HEK293 (cell line): Measurements from ENCODE around the gene TFG.

Experiments used
- CTCF ChIA-PET: fragments of 350-600 bp; formaldehyde crosslinking; extraction: SDS; loops from one replicate; lab custom pipeline; 2021; ENCODE audit warnings: antibody characterized with exemption; lab: Yijun Ruan, JAX
- POLR2A ChIA-PET: fragments of 300-600 bp; formaldehyde crosslinking; extraction: SDS; loops from one replicate; lab custom pipeline; 2020; ENCODE audit warnings: antibody characterized with exemption, inconsistent platforms; lab: Yijun Ruan, JAX
- H3K27ac ChIP-seq: fragments of 200-500 bp; sonication (Bioruptor generic); 2 replicates; pipeline ENCODE4 v1.5.1; 2014; ENCODE audit warnings: low read depth, low read length, control low read depth, inconsistent platforms; ENCODE audit errors: extremely low read depth
- H3K36me3 ChIP-seq, 2 experiments: fragments of 200-500 bp in 1 of 2; sonication (Bioruptor generic) in 1 of 2; 1 replicate in 1 of 2; 2 replicates in 1 of 2; pipeline ENCODE4 v1.5.1; 2014 to 2017; ENCODE audit warnings: inconsistent platforms in 2 of 2, low read length in 2 of 2; ENCODE audit not compliant: control insufficient read depth in 2 of 2, insufficient read depth in 1 of 2
- H3K4me1 ChIP-seq: fragments of 200-500 bp; sonication (Bioruptor generic); 2 replicates; pipeline ENCODE4 v1.5.1; 2014; ENCODE audit warnings: mild to moderate bottlenecking, low read length, inconsistent platforms; ENCODE audit not compliant: control insufficient read depth, insufficient read depth
- H3K4me3 ChIP-seq: 2 replicates; pipeline ENCODE4 v1.5.1; 2011; ENCODE audit warnings: low read depth, mild to moderate bottlenecking, control low read depth, low read length, moderate library complexity
- H3K9me3 ChIP-seq: fragments of 200-500 bp; sonication (Bioruptor generic); 2 replicates; pipeline ENCODE4 v1.5.1; 2014; ENCODE audit warnings: low read depth, low read length, inconsistent platforms; ENCODE audit not compliant: control insufficient read depth, insufficient read depth
- BCL11B ChIP-seq: fragments of 450-650 bp; formaldehyde crosslinking; IDR thresholded peaks from 2 replicates; pipeline ENCODE4 v1.5.1; 2016; ENCODE audit warnings: low read depth, missing biosample characterization, missing genetic modification characterization
- INSM2 ChIP-seq: fragments of 450-650 bp; formaldehyde crosslinking; IDR thresholded peaks from 2 replicates; pipeline ENCODE4 v1.5.1; 2016; ENCODE audit warnings: missing biosample characterization, missing genetic modification characterization
- OVOL3 ChIP-seq: fragments of 450-650 bp; formaldehyde crosslinking; IDR thresholded peaks from 2 replicates; pipeline ENCODE4 v1.5.1; 2016; ENCODE audit warnings: missing biosample characterization, missing genetic modification characterization
- SP2 ChIP-seq: fragments of 450-650 bp; formaldehyde crosslinking; IDR thresholded peaks from 2 replicates; pipeline ENCODE4 v1.5.1; 2016; ENCODE audit warnings: missing biosample characterization, missing genetic modification characterization
- TCF7L2 ChIP-seq: IDR thresholded peaks from 2 replicates; pipeline ENCODE4 v1.6.1; 2011; ENCODE audit warnings: low read depth, mild to moderate bottlenecking, inconsistent platforms, low read length, moderate library complexity, borderline replicate concordance
- TRIM28 ChIP-seq: IDR thresholded peaks from 2 replicates; pipeline ENCODE4 v1.6.1; 2011; ENCODE audit warnings: low read length, control low read depth, borderline replicate concordance
- YY2 ChIP-seq: fragments of 450-650 bp; formaldehyde crosslinking; IDR thresholded peaks from 2 replicates; pipeline ENCODE4 v1.5.1; 2016; ENCODE audit warnings: missing biosample characterization, missing genetic modification characterization
- ZBTB1 ChIP-seq: fragments of 450-650 bp; formaldehyde crosslinking; IDR thresholded peaks from 2 replicates; pipeline ENCODE4 v1.5.1; 2016; ENCODE audit warnings: missing biosample characterization, missing genetic modification characterization
- ZBTB17 ChIP-seq: fragments of 450-650 bp; formaldehyde crosslinking; IDR thresholded peaks from 2 replicates; pipeline ENCODE4 v1.5.1; 2016; ENCODE audit warnings: missing biosample characterization, missing genetic modification characterization
- ZFP3 ChIP-seq: fragments of 450-650 bp; formaldehyde crosslinking; IDR thresholded peaks from 2 replicates; pipeline ENCODE4 v1.5.1; 2016; ENCODE audit warnings: low read depth, missing biosample characterization, missing genetic modification characterization
- ZNF112 ChIP-seq: fragments of 450-650 bp; formaldehyde crosslinking; IDR thresholded peaks from 2 replicates; pipeline ENCODE4 v1.5.0; 2017; ENCODE audit warnings: missing biosample characterization, missing genetic modification characterization
- ZNF133 ChIP-seq: fragments of 450-650 bp; formaldehyde crosslinking; IDR thresholded peaks from 2 replicates; pipeline ENCODE4 v1.5.1; 2016; ENCODE audit warnings: missing biosample characterization, missing genetic modification characterization
- ZNF146 ChIP-seq: fragments of 450-650 bp; formaldehyde crosslinking; IDR thresholded peaks from 2 replicates; pipeline ENCODE4 v1.5.1; 2016; ENCODE audit warnings: missing biosample characterization, missing genetic modification characterization
- ZNF223 ChIP-seq: fragments of 450-650 bp; formaldehyde crosslinking; IDR thresholded peaks from 2 replicates; pipeline ENCODE4 v1.5.1; 2016; ENCODE audit warnings: missing biosample characterization, missing genetic modification characterization
- ZNF302 ChIP-seq: fragments of 450-650 bp; formaldehyde crosslinking; IDR thresholded peaks from 2 replicates; pipeline ENCODE4 v1.5.1; 2016; ENCODE audit warnings: missing biosample characterization, missing genetic modification characterization, low read depth
- ZNF391 ChIP-seq: fragments of 450-650 bp; formaldehyde crosslinking; IDR thresholded peaks from 2 replicates; pipeline ENCODE4 v1.5.1; 2016; ENCODE audit warnings: low read depth, missing biosample characterization, missing genetic modification characterization, borderline replicate concordance
- ZNF394 ChIP-seq: fragments of 450-650 bp; formaldehyde crosslinking; IDR thresholded peaks from 2 replicates; pipeline ENCODE4 v1.5.1; 2016; ENCODE audit warnings: missing biosample characterization, missing genetic modification characterization, mild to moderate bottlenecking, moderate library complexity, borderline replicate concordance
- ZNF488 ChIP-seq: fragments of 450-650 bp; formaldehyde crosslinking; IDR thresholded peaks from 2 replicates; pipeline ENCODE4 v1.5.1; 2016; ENCODE audit warnings: missing biosample characterization, missing genetic modification characterization
- ZNF621 ChIP-seq: fragments of 450-650 bp; formaldehyde crosslinking; IDR thresholded peaks from 2 replicates; pipeline ENCODE4 v1.5.1; 2017; ENCODE audit warnings: missing biosample characterization, missing genetic modification characterization
- ZNF645 ChIP-seq: fragments of 450-650 bp; formaldehyde crosslinking; IDR thresholded peaks from 2 replicates; pipeline ENCODE4; 2016; ENCODE audit warnings: missing biosample characterization, missing genetic modification characterization
- ZNF658 ChIP-seq: fragments of 450-650 bp; formaldehyde crosslinking; IDR thresholded peaks from 2 replicates; pipeline ENCODE4; 2016; ENCODE audit warnings: missing biosample characterization, missing genetic modification characterization
- ZNF843 ChIP-seq: fragments of 450-650 bp; formaldehyde crosslinking; IDR thresholded peaks from 2 replicates; pipeline ENCODE4 v1.5.1; 2016; ENCODE audit warnings: missing biosample characterization, missing genetic modification characterization
- ZSCAN16 ChIP-seq: fragments of 450-650 bp; formaldehyde crosslinking; IDR thresholded peaks from 2 replicates; pipeline ENCODE4 v1.5.1; 2016; ENCODE audit warnings: missing biosample characterization, missing genetic modification characterization
- ZSCAN30 ChIP-seq: fragments of 450-650 bp; IDR thresholded peaks from 2 replicates; pipeline ENCODE4 v1.5.1; 2018; ENCODE audit warnings: missing biosample characterization, mild to moderate bottlenecking, missing genetic modification characterization, moderate library complexity

TFG gene

GRCh38 chr3:100697723-100698285 lies 11.5 kb upstream of the TFG start:
- Histone ChIP-seq H3K36me3 (no peaks in the 10 kb centered on the region), H3K4me3 (no peak overlapping the region), H3K9me3 (no peaks in the 10 kb centered on the region), H3K27ac (no peak overlapping the region), H3K4me1 (no peaks in the 10 kb centered on the region)
- ChIA-PET POLR2A (no interaction called here), CTCF (no interaction called here)
- TF ChIP-seq ZNF223 (tag by site-specific recombination) (no peak), ZNF133 (tag by site-specific recombination) (no peak), TCF7L2 (no peak), TRIM28 (no peak), ZNF843 (tag by site-specific recombination) (no peak), OVOL3 (no peak), ZNF302 (tag by site-specific recombination) (no peak)

GRCh38 chr3:100698736-100699135 lies 10.6 kb upstream of the TFG start:
- no peak for TF ChIP-seq ZBTB1 (tag by site-specific recombination)
- no peak for TF ChIP-seq ZNF488 (tag by site-specific recombination)
- TF ChIP-seq ZNF394 = no peak
- no peak for TF ChIP-seq ZNF146
- no peak for TF ChIP-seq SP2
- no peak for TF ChIP-seq ZNF621 (tag by site-specific recombination)
- TF ChIP-seq ZNF391 = no peak
- TF ChIP-seq ZSCAN16 (tag by site-specific recombination) = no peak
- no peak for TF ChIP-seq ZNF645
- no peak for TF ChIP-seq BCL11B (tag by site-specific recombination)
- TF ChIP-seq ZNF658 (tag by site-specific recombination) = no peak
- no peak for TF ChIP-seq ZBTB17 (tag by site-specific recombination)
- no peak for TF ChIP-seq INSM2 (tag by site-specific recombination)
- no peak for TF ChIP-seq YY2
- TF ChIP-seq ZFP3 (tag by site-specific recombination) = no peak
- TF ChIP-seq ZNF112 = no peak
- TF ChIP-seq ZSCAN30 (tag by site-specific recombination) = no peak
- ChIA-PET POLR2A (no interaction called here), CTCF (interaction anchor here (0.7 to 2.0 kb wide), 2 partner anchors 10 to 236 kb away, joined by 3 to 7 read pairs; partner anchors contain the start of gene TFG)
- no peaks in the 10 kb centered on the region for H3K36me3 ChIP-seq
- H3K9me3 ChIP-seq = no peaks in the 10 kb centered on the region
- no peak overlapping the region for H3K27ac ChIP-seq
- no peaks in the 10 kb centered on the region for H3K4me1 ChIP-seq
- H3K4me3 ChIP-seq = no peak overlapping the region
